ELF-1 (cell line): ENCODE measurements around the gene HEY2.
A peak's percentile ranks its signal among the peaks of the same experiment; 100 is the strongest.
"Not testable (repeated sequence)": the region's sequence is repeated elsewhere in the genome, so short reads cannot be mapped to it uniquely, and the experiment has no call there.

Experiments
- DNase-seq: peaks from one replicate; pipeline ENCODE4 v3.0.0-alpha.2; 2016; ENCODE audit warnings: low read depth, low spot score

Gene HEY2

DNA sequence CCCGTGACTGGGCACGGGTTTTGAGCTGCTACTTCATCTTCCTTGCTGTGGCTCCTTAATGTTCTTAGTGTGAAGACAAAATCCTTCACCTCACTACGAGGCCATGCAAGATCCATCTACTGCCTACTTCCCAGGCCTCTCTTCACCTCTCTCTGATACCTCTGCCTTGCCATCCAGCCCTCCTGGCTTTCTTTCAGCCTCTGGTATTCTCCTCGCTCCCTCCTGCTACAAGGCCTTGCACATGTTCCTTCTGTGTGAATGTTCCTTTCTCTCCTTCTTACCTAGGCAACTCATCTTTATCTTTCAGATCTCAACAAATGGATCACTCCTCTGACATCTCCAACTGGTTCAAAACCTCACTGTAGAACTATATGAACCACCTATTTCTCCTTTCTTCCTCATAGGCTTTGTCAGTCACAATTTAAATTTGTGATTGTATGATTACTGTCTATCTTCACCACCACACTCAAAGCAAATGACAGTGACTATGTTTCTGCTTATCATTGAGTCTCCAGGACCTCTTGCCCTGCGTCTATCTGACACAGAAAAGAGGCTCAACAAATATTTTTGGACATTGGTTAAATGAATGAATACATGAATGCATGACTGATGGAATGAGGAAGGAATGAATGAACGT is 19.8 kb downstream of the HEY2 start:
- DNase-seq = no peak

DNA sequence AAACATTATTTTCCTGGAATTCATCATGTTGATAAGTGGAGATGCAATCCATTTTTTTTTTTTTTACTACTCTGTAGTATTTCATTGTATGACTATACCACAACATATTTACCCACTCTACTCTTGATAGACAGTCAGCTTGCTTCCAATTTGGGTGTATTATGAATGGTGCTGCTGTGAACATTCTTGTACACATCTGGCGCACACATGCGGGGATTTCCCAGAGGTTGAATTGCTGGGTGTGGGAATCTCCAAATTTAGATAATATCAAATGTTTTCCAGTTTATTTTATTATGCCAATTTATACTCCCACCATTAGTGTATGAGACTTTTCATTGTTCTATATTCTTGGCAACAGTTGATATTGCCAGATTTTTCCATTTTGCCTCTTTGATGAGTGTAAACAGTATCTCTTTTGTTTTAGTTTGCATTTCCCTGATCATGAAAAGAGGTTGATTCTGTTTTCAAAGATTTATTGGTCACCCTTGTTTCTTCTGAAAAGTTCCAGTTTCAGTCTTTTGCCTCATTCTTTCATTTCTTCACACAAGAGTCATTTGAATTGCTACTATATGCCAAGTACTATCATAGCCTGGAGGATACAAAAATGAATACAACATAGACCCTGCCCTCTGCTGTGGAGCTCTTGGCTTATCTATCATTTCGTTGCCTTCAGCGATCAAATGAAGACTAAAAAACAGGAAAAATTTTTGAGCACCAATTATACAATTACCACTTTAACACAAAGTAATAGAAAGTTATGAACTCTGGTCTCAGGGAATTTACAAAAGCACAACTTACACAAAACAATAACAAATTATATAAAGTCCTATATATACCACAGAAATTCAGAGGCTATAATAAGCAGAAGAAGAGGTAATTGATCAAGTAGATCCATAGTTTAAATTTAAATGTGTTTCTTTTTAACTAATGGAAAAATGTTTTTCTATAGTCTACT is 24.2 kb downstream of the HEY2 start:
- no peak for DNase-seq

DNA sequence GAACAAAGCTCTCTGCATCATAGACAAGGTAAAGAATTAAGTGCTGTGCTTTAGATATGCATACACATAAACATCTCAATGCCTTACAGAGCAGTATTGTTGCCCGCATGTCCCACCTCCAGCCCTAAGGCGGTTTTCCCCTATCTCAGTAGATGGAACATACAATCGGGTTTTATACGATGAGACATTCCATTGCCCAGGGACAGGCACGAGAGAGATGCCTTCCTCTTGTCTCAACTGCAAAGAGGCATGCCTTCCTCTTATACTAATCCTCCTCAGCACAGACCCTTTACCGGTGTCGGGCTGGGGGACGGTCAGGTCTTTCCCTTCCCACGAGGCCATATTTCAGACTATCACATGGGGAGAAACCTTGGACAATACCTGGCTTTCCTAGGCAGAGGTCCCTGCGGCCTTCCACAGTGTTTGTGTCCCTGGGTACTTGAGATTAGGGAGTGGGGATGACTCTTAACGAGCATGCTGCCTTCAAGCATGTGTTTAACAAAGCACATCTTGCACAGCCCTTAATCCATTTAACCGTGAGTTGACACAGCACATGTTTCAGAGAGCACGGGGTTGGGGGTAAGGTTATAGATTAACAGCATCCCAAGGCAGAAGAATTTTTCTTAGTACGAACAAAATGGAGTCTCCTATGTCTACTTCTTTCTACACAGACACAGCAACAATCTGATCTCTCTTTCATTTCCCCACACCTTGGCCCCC is 26.8 kb downstream of the HEY2 start:
- DNase-seq = not testable (repeated sequence)

DNA sequence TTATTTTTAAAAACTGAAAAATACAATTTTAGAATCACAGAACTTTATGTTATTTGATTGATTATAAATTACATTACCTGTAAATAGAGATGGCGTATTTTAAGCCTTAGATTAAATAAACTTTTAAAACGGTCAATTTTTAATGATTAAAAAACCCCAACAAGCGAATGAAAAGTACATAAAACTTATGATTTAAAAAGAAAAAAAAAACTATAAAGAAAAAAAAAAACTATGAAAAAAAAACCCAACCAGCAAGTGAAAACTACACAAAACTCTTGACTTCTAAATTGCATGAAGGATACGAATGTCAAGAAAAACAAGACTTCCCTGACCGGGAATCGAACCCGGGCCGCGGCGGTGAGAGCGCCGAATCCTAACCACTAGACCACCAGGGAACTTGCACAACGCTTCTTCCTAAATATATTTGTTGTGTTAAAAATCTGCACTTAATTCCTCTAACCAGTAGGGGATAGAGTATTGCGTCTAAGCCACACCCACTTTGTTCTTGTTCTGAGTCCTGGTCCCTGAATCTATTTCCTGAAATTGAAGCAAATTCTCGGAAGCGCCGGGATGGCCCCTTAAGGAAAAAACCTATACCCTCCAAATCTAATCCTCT is 30.6 kb downstream of the HEY2 start:
- DNase-seq = peak; percentile 97

DNA sequence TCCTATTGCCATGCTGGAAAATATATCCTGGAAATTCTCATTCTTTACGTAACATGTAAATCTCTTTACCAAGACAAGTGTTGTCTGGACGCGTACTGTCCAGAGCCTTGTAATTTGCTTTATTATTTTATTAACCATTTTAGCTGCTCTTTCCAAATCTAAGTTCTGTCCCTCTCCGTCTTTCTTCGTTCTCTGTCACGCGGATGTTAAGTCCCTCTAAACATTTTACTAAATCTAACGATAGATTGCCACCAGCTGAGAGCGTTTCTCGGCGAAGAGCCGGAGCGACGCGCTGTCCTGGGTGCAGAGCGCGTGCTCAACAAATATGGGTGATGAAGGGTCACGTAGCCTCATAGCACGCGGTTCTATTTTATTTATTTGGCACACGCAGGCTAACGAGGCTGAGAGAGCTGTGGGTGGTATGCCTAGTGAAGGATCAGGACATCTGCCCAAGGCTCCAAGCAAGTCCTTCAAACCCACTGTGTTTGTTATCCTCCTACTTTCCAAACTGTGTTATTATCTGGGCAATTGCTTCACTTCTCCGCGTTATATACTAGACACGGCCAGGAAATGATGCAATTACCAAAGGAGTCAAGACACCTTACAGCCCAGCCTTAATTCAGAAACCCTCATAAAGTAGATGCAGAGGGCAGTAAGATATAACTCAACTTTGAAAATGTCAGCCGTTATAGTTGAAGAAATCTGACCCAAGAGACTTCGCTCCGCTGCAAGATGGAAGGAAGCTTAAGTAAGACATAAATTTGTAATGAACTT is 31.3 kb downstream of the HEY2 start:
- DNase-seq = peak; percentile 62

DNA sequence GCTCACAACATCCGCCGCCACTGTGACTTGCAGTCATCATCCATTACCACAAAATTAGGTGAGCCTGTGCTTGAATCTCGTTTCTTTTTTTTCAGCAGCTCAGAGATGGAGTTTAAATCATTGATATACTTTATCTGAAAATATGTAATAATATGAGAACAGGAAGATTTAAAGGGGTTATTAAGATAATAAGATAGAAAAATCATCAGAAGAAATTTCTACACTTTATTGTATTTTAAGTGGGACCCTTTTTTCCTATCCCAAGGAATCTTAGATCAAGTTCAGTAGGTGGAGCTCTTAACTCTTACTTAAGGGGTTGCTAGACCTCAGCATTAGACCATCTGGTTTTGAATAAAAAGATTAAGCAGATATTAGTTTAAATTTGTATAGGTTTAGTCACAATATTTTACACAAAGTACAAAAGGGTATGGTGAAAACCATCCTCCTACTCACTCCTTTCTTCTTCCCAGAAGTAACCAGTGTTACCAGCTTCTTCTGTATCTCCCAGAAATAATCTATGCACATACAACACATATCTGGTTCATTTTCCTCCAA is 32.0 kb downstream of the HEY2 start:
- DNase-seq = no peak

DNA sequence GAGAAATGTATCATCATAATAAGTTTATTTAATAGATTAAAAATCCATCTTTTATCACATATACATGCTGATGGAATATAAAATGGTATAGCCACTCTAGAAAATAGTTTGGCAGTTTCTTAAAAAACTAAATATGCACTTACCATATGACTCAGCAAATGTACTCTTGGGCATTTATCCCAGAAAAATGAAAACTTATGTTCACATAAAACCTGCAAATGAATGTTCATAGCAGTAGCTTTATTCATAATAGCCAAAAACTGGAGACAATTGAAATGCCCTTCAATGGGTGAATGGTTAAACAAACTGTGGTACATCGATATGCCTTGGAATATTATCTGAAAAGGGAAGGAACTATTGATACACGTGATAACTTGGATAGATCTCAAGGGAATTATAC is 34.9 kb downstream of the HEY2 start:
- no peak for DNase-seq

DNA sequence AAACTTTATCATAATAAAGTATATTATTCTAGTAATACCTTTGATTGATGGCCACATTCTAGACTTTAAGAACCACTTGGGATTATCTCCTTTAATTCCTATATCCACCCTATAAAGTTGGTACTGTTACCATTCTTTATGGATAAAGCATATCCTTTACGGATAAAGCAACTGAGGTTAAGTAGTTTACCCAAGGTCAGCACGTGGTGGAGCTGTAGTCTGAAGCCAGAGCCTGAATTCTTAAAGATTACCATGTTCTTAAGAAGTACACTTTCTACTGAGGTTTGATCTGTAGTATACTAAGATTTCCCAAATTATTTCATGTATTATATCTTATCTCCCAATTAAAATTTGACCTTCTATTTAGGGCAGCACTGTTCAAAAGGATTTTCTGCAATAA is 38.4 kb downstream of the HEY2 start:
- DNase-seq = no peak

DNA sequence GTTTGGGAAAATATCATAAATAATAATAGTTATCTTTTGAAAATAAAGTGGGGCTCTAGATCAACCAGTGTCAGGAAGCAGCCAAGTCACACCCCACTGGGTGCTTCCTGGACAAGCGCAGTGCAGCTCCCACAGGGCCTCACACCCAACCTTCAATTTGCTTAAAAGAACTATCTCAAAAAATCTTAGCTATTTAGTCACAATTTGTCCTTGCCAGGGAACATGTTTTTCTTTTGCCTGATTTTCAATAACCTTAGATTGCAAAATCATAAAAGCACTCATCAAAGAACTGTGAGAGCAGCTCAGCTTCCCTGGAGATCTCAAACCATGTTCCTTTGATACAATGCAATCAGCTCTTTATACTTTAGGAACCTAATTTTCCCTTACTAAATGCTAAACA is 39.7 kb downstream of the HEY2 start:
- no peak for DNase-seq

DNA sequence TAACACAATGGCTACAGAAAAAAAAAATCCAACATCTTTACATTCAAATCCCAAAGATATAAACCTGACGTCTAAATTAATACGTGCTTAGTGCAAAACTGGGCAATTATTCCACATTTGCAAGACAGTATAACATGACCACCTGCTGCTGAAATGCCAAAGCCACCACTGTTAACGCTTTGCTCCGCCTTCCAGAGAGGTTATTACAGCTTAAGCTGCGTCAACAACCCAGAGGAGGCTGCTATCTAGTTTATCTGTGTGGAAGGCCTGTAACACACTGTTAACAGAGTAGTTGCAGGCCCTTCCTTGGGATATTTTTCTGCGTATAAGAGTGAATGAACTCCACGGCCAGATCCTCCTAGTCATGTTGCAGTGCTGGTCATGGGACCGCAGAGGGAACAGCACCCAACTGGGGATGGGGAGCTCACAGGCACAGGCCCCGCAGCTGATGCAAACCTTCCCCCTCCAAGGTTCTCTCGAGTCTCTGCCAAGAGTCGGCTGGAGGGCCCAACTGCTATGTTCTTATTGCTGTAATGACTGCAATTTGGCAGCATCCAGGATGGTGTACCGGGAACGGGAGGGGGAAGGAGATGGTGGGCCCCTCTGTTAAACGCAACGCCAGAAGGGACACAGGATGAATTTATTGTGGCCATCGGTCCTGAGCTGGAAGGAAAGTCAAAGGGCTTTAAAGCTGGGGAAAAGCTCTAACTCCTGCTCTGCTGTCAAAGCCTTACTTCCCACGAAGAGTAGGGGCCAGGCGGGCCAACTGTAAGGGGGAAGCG is 40.3 kb downstream of the HEY2 start:
- peak; percentile 66 for DNase-seq

DNA sequence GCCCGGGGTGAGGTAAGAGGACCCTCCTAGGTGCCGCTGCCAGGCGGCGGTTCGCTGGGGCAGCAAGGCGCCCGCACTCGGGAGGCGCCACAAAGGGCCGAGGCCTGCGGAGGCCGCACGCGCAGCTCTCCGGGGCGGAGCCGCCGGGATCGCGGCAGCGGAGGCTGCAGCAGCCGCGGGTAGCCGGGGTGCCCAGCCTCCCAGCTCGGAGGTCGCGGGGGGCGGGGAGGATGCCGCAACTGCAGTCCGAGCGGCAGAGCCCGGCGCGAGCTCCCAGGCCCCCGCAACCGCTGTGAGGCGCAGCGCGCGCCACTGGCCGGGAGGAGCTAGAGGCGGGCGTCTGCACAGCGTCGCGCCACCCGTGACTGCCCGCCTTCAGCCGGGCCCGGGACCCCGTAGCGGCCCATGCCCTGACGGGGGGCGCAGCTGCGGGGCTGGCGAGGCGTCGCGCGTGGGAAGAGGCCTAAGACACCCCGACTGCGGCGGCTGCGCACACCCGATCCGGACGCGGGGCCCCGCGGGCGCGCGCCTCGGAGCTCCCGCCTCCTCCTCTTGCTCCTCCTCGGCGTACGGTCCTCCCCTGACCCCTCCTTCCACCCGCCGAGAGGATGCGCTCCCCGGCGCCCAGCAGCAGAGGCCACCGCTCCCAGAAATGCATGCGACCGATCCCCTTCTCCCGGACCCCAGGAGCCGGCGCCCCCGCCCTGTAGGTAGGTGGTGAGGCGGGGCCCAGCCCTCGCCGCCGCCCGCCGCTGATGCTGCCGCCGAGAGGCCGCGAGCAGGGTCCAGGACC is 41.1 kb downstream of the HEY2 start, which contains the start of gene NCOA7:
Gene NCOA7, plus strand, starts transcription at position 603 of the 793 bp plus-strand sequence. CDS start 24,395 bp downstream, outside the sequence.
- DNase-seq = peak; percentile 76

DNA sequence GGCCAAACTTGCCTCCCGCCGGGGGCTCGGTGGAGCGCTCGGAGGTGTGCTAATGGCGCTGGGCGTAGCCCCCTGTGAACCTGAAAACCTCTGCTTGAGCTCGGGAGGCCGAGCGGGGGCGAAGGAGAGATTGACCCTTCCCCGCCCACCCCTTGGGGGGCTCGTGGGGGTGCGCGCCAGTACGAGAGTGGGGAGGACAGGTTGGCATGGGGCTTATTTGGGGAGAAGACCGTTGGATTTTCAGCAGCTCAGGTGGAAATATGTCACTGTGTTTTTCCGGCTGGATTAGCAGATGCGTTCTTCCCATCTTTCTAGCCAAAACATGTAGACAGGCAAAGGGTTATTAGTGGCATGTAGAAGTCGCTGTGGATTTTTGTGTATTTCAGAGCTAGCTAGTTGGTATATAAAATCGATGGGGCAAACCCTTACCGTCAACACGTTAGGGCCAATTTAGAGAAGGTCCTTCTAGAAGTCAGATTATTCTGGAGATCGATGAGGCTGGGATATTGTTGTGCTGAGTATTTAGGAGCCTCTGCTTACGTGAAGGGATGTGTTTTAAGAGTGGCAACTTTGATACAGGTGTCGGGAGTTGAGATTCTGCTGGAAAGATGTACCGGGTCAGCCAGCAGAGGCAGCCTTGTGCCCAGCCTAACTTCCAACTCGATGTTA is 41.9 kb downstream of the HEY2 start:
- peak; percentile 30 for DNase-seq

DNA sequence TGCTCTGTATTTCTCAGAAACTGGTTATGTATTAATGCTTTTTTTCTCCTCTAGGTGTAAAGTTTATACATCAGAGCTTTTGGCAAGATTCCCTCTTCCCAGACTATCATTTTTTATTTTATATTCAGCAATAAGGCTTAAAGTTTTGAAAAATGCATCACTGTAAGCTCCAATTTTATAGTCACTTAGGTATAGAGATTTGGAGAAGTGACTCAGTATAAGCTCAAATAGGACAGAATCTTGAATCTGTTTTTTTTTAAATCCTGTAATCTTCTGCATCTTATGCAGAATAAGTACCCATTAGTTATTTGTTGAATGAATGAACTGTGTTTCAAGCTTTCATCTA is 42.4 kb downstream of the HEY2 start:
- no peak for DNase-seq

DNA sequence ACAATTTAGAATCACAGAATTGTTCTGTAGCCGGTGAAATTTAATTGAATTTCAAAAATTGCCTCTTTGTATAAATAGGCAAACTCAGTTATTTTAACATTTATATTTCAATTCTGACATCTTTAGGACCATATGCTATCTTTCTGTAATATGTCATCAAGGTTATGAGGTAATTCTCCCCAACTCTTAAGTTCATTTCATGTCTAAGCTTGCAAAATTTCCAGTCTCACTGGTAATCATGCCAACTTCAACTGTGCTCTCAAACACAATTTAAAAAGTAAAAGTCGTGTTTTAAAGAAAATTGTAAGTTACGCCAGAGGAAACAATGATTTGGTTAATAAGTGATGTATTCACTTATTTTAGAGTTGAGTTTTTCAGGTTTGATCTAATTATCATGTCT is 42.7 kb downstream of the HEY2 start:
- DNase-seq = no peak

DNA sequence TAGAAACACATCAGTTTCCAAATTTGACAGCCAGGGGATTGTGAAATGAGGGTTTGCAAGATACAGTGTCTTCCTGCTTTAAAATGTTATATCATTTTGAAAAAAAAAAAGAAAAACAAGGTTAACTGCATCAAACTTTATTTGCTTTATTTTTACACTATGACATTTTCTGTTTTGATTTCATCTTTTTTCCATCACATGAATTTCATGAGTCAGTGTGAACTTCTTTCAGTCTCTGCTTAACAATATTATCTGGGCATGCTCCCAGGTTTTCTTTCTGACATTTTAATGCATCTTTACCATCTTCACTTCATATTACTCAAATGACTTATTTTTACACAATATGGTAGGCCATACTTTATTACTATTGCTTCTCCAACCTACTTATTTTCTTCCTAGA is 43.2 kb downstream of the HEY2 start:
- no peak for DNase-seq

DNA sequence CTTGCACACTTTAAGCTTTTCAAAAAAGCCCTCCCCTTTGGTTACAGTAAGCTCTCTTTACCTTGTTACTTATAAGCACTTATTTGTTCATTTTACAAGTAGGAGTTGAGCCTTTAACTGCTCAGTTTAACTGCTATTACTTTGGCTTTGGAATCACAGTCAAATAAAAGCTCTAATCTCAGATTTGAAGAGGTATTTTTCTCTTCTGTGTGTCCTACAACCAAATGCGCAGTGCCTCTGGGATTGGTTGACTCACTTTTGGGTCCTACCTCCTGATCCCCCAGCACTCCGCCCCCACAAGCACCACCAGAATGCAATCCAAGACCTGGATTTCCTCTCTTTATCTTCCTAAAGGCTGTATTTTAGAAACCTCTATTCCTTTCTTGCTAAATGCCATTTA is 43.8 kb downstream of the HEY2 start:
- DNase-seq = no peak

DNA sequence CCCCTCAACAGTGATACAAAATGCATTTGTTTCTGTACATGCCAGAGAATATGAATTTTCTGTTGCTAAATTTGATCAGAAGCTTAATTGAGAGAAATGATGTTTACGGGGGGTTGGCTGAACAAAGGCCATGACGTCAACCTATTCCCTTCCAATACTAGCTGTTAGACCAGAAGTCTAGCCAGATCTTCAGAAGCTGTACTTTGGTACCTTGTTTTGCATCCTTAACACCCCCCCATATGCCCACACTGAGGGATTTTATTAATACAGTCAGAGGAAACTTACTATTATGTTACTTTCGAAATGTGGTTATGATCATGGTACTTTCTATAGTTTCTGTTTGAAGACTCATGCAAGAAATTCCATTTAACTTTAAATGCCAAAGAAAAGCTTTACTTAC is 44.4 kb downstream of the HEY2 start:
- no peak for DNase-seq

DNA sequence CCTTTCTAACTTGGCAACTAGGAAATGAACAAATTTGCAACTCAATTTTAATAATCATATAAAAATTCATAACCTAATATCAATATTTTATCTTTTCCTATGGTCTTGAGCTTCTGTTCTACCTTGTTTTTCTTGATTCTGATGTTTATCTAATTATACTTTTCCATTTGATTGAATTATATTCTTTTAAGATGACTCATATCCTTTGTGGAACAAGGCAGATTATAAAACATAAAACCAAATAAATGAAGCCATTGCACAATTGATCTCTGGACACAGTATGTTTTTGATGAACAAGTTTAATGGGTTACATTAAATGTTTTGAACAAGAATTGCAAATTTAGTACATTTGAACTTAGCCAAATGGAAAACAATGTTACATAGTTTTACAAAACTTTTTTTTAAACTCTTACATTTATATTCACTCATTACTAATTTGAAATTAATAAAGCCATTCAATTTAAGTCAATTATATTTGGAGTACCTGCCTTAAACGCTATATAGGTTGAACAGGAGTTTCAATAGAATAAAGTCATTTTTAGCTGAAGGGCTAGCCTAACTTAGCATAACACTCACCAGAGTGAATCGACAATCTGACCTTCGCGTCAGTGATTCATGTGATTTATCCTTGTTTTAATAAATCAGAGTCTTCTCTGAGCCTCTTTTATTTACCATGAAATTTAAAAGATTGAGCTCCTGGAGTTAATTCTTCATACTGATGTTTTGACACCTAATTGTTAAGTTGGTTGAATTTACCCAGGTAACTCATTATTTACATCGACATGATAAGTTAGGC is 45.1 kb downstream of the HEY2 start:
- no peak for DNase-seq
